Right hindlimb (tissue), 1 donor: ENCODE measurements around the gene SCYL2.

ENCODE experiments used
- DNase-seq: peaks from one replicate; pipeline ENCODE4 v3.0.0-alpha.2; 2018

SCYL2 gene

GRCh38 chr12:100381379-100381778 is 114.4 kb downstream of the SCYL2 start:
- DNase-seq = no peak

- no peak for DNase-seq
Observed at GRCh38 chr12:100382338-100382737, 115.4 kb downstream of the SCYL2 start.

GRCh38 chr12:100383586-100384558 is 116.9 kb downstream of the SCYL2 start:
- no peak for DNase-seq

GRCh38 chr12:100384559-100384935 is 117.6 kb downstream of the SCYL2 start:
- DNase-seq = no peak

- no peak for DNase-seq
Observed at GRCh38 chr12:100388382-100388781, 121.4 kb downstream of the SCYL2 start.
